Fibroblast of mammary gland (primary cell): ENCODE measurements around the gene MRM3.
"Not testable (repeated sequence)": the region's sequence is repeated elsewhere in the genome, so short reads cannot be mapped to it uniquely, and the experiment has no call there.

Experiments
- DNase-seq: peaks from one replicate; pipeline ENCODE4 v3.0.0-alpha.2; 2010; ENCODE audit warnings: low read depth
- H3K4me3 ChIP-seq: 2 replicates; pipeline ENCODE4 v1.5.1; 2011; ENCODE audit warnings: low read depth, mild to moderate bottlenecking, low read length, moderate library complexity; ENCODE audit not compliant: control insufficient read depth
- CTCF ChIP-seq: conservative IDR thresholded peaks from 2 replicates; pipeline ENCODE4 v1.5.1; 2011; ENCODE audit warnings: low read depth, low read length, inconsistent platforms; ENCODE audit not compliant: control insufficient read depth, insufficient read depth

MRM3 gene

GRCh38 chr17:799261-799660, 17.1 kb downstream of the MRM3 start:
- DNase-seq, result no peak
- H3K4me3 ChIP-seq, result no peak overlapping the region
- no peak for TF ChIP-seq CTCF

DNA sequence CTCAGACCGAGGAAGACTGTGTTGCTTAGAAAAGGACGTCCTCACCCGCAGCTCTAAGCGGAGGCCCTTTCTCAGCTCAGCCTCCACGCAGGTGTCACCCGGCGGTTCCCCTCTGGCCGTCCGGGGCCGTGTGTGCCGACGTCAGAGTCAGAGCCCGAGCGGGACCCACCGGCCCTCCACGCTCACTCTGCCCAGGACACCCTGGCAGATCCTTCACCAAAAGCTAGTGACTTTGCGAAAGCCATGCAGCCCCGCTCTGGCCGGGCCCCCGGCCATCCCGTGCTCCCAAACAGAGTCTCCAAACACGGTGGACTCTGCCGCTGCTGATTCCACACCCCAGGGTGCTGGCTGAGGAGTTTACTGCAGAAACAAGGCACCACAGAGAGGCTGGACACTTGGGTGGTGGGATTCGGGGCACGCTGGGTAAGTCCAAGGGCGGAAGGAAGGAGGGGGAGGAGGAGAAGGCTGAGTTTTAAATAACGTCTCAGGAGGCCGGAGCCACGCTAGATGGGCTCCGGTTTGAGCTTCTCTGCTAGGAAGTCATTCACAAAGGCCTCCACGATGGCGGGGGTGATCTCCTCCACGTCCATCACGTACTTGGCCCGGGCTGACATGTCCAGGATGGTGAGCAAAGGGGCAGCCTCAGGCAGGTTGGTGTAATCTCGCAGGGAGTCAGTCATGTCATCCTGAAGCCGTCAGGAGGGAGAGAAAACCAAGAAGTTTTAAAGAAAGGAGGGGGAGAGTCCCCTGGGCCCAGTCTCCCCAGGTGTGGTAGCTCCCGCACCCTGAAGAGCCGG, 18.5 kb downstream of the MRM3 start:
- DNase-seq, result no peak
- no peak for TF ChIP-seq CTCF
- H3K4me3 ChIP-seq, result no peak overlapping the region

- DNase-seq, result no peak
- H3K4me3 ChIP-seq, result no peak overlapping the region
- no peak for TF ChIP-seq CTCF
These were observed 19.5 kb downstream of the MRM3 start for GRCh38 chr17:801660-802059.

GRCh38 chr17:802481-802880, 20.3 kb downstream of the MRM3 start:
- DNase-seq, result no peak
- TF ChIP-seq CTCF, result no peak
- no peak overlapping the region for H3K4me3 ChIP-seq

- no peak for DNase-seq
- no peak overlapping the region for H3K4me3 ChIP-seq
- TF ChIP-seq CTCF, result no peak
These were observed 21.0 kb downstream of the MRM3 start for GRCh38 chr17:802901-803881.

DNA sequence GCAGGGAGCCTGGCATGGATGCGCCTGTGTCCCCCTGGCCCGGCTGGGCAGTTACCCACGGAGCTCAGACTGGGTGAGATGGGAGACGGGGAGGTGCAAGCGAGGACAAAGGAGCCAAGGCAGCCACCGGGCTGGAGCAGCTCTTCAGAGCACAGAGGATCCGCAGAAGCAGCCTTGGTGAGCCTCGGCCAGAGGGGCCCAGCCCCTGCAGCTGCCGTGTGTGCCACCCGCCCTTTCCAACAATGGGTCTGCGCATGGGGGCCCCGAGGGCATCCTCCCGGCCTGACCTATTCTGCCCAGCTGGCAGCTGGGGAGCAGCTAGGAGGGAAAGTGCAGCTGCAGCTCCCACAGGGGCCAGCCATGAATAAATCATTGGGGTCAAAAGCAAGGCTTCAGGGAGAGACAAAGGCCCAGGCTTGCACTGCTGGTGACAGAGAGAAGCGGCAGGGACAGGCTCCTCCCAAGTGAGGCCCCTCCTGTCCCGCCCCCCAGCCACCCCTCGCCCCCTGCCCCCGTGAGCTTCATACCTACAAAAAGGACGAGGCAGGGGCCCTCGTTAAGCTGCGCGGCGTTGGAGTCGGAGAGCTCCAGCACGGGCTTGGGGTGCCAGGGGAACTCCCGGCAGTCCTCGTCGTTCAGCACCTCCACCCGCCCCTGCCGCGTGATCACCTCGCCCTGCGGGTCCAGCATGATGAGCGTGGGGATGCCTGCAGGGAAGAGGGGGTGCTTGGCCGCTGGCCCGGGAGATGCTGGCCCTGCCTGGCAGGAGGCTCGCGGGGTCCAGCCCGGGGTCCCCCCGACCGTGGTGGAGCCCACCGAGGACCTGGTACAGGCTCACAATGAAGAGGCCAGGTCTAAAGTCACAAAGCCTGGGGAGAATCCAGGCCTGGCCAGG, 22.6 kb downstream of the MRM3 start:
- TF ChIP-seq CTCF, result no peak
- no peak overlapping the region for H3K4me3 ChIP-seq
- no peak for DNase-seq

- not testable (repeated sequence) for H3K4me3 ChIP-seq, DNase-seq
These were observed 23.7 kb downstream of the MRM3 start for GRCh38 chr17:805886-806285.
